Right ventricle myocardium inferior (tissue), 1 donor: ENCODE data around the gene ATP8A2. TPM values are rescaled to one million over a fixed set of nuclear protein-coding genes. Genes with fewer than 3 reads are reported as not detected.

ENCODE experiments used
- ATAC-seq: fragments of 200-7000 bp; cut with Tn5 transposase; one replicate; pipeline ENCODE4 v1.9.1; 2020; ENCODE audit warnings: mild to moderate bottlenecking, moderate library complexity
- DNase-seq: peaks from one replicate; pipeline ENCODE4 v3.0.0; 2021; ENCODE audit errors: missing footprints
- intact Hi-C: fragments of 100-400 bp; cut with DNase I; formaldehyde crosslinking; loops from one replicate; pipeline ENCODE4 v1.11.0; 2022
- total RNA-seq: library from RNA; stranded (reverse); fragmentation: NEBNext Ultra II Directional; extraction: Animal tissue kit (Norgen Biotek cat#: 25700); gene quantifications from one replicate; pipeline ENCODE4 v1.2.1, GENCODE V29; 2021
- donor health status: DM: no; HTN: yes; CAD: no; lungs with severe emphysema.

ATP8A2 gene
- total RNA-seq, 1 donor from 2014 or later, result 0.11 TPM

DNA sequence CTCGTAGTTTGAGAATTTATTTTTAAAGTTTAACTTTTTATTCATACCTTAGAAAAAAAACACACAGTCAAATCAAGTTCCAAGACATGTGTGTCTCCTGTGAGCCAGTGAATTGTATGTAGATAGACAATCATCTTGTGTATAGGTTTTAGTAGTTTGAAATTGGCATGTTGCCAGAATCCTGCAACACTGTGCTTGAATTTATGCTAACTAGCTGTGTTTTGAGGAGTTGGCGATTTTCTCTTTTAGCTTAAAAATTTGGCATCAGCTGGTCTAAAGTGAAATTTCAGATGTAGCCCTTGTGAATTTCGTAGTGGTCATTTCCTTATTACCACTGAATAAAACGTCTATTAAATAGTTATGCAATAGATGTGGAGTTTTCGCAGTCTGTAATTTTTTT lies 213.2 kb downstream of the ATP8A2 start:
- intact Hi-C loops, result no loop called here
- DNase-seq (no peak), ATAC-seq (no peak)

DNA sequence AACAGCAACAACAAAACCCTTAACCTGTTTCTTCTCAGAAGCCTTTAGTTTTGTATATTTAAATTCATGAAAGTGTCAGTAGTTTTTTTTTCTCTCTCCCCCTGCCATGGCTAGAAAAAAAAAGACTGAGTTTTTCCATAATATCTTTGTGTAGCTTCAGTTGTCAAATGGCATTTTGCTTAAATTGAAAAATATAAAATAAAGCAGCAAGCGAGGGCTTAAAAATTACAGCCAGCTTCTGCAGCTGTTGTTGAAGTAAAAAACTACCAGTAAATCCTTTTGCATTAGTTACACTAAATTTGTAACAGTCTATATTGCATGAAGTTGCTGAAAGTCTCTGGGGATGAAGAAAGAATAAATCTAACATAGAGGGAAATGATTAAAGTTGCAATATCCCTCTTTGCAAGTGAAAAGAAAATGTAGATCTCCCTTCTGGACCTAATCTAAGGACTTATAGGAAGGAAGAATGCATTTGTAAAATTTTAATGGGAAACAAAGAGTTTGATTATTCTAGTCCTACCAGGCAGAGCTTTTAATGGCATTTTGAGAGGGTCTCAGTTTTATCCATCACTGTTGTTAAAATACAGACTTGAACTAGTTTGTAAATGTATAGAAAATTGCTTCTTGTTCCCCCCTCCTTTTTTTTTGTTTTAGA lies 215.7 kb downstream of the ATP8A2 start:
- intact Hi-C loops, result no loop called here
- ATAC-seq (no peak), DNase-seq (no peak)

DNA sequence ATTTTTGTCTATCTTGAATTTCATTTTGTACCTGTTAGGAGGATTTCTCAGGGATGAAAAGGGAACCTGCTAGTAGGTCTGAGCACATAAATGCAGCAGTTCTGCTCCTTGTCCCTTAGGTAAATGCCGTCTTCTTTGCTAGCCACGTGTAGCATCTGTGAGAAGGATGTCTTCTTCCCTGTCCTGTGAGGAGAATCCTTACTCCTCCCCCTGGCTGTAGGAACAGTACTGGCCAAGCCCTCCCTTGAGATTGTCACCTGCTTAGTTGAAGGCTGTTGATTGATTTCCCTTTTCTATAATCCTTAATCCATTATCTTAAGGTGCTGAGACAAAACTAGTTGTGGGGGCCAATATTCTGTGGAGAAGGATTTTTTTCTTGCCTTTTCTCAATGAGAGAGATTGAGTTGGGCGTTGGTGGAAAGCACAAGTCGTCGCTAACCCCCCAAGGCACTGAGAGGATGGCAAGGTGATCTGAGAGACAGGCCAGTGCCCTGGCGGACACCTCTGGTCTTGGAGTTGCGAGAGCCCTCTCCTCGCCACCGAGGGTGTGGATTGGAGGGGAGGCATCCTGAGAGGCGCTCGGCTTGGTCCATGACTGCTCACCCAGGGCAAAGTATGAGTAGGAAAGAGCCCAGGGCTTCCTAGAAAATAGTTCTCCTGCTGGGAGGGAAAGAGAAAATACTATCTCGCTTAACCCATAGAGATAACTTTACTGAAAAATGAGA lies 216.7 kb downstream of the ATP8A2 start:
- ATAC-seq (no peak), DNase-seq (no peak)
- intact Hi-C loops, result no loop called here

DNA sequence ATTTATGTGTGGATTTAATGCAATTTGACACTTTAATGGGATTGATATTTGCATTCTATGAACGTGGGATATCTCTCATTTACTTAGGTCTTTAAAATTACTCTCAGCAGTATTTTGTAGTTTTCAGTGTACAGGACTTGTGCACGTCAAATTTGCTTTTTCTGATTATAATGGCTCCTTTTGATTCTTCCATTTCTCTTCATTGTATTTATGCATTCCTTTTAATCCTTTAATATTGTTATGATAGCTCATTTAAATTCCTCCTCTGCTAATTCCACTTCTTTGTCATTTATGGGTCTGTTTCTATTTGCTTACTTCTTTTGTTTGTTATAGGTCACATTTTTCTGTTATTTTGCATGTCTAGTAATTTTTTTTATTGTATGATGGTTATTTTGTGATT lies 226.6 kb downstream of the ATP8A2 start:
- no peak for ATAC-seq
- no peak for DNase-seq
- intact Hi-C loops, result no loop called here

DNA sequence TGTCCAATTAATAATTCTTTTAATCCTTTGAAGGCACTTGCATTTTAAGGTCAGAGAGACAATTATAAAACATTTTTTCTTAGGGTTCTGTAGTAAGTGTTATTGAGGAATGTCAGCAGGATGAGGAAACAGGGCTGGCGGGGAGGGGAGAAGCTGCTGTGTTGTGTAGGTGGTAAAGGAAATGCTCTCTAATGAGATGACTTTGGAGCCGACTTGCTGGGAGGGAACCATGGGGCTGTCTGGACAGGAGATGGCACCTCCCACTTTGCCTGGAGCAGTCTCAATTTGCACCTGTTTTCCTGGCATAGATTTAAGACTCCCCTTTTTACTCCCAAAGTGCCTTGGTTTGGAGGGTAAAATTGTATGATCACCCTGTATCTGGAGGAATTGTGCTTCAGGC lies 230.4 kb downstream of the ATP8A2 start:
- ATAC-seq (no peak), DNase-seq (no peak)
- intact Hi-C loops, result no loop called here

DNA sequence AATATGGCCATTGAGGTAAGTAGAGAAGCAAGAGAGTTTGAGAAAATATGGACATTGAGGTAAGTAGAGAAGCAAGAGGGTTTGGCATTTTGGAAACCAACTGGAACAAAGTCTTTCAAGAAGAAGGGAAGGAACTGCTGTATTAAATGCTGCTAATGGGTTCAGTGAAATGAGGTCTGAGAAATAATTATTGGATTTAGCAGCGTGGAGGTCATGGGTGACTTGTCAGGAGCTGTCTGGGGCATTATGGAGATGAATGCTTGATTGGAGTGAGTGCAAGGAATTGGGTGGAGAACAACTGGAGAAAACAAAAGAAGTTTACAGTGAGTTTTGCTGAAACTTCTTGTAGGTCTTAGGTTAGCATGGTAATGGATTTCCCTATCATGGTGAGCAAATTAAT lies 232.3 kb downstream of the ATP8A2 start:
- ATAC-seq, result no peak
- no peak for DNase-seq
- intact Hi-C loops, result no loop called here

DNA sequence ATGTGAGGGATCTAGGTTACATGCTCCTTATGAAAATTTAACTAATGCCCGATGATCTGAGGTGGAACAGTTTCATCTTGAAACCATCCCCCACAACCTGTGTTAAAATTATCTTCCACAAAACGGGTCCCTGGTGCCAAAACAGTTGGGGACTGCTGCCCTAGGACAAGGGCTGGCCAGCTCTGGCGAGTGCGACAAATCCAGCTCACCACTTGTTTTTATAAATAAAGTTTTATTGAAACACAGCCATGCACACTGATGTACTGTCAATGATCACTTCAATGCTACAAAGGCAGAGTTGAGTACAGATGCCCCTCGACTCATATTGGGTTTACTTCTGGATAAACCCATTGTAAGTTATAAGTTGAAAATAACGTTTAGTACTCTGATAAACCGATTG lies 235.3 kb downstream of the ATP8A2 start:
- DNase-seq (no peak), ATAC-seq (no peak)
- intact Hi-C loops, result no loop called here

DNA sequence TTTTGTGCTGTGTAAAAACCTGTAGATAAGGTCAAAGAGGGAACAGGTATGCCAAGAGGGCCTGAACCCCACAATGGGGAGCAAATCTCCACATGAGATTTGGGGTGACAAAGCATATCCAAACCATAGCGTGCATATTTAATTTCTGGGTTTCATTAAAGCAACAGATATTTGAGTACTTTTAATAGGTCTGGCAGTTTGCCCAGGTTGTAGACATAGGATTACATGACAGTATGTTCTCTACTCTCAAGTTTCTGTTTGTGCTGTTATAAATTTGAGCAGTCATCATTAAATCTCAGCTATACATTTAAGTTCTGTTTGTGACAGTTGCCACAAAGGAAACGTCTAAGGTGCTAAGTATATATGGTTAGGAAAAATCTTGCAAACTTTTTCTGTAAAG lies 236.4 kb downstream of the ATP8A2 start:
- ATAC-seq, result no peak
- intact Hi-C loops, result no loop called here
- no peak for DNase-seq

DNA sequence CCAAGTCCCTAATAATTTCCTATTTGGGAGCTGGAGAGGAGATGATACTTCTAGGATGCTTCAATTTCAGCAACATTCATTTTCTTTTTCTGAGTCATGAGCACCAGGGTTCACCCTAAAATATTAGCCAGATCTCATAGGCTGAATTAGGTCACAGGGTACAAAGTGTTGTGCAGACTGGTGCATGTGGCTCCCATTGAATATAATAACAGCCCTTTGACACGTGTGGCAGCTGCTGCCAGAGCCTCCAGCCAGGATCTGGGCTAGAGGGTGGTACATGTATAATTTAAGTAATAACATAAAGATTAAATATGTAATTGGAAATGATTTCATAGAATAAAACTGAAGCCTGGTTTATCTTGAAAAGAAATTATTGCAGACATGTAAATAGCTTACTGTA lies 244.9 kb downstream of the ATP8A2 start:
- no peak for ATAC-seq

DNA sequence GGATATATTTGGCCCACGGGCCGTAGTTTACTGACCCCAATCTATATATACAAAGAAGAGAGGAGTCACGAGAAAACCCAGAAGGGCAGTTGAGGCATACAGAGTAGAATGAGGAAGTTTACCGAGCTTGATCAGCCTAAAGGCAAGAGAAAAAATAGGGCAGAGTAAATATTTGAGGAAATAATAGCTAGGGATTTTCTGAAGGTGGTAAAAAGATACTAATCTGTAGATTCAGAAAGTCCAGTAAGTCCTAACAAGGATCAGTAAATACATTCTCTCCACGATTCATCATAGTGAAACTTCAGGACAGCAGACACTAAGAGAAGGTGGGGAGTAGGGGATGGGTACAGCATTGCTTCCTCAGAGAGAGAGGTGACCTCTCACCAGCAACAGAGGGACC lies 248.1 kb downstream of the ATP8A2 start:
- intact Hi-C loops, result no loop called here
- ATAC-seq, result no peak
- DNase-seq, result no peak

More for the DNA sequence above, 244.9 kb downstream of the ATP8A2 start:
- DNase-seq, result no peak
- intact Hi-C loops, result no loop called here

DNA sequence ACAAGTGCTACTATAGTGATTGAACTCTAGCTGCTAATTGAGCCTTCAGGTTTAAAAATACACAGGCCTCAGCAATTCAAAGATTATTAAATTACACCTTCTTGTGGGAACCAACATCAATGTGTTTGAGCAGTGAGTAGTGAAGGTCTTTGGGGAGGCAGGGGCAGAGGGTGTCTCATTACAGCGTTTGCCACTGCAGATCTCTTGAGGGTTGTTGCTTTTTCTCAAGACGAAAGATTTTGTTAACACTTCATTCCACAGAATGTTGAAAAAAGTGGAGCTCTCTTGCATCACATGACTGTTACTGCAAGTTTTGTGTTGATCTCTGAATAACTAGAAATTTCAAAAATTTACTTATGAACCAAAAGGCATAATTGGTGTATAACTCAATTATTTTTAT lies 253.6 kb downstream of the ATP8A2 start:
- ATAC-seq (no peak), DNase-seq (no peak)
- intact Hi-C loops, result no loop called here

DNA sequence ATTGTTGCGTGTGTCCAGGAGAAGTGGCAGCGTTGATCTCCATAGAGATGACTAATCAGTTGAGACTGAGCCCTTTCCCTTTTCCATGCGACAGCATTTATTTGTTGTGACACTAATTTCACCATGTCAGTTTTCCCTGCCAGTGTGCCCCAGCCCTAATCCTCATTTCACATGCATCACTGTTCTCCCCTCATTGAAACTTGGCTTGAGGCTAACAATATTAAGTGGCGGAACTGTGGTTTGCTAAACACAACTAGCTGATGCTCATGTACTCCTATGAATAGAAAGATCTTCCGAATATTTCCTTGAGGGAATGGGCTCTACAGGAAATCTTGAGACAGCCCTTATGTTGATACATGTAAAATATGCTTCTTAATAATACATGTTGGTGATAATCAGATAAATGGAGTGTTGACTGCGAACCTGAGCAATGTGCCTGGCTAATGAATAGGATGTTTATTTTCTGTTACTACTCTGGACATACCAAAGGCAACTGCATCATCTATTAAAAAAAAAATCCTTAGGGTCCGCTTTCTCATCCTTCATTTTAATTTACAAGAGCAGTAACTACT lies 258.6 kb downstream of the ATP8A2 start:
- ATAC-seq (no peak), DNase-seq (no peak)
- intact Hi-C loops, result no loop called here

DNA sequence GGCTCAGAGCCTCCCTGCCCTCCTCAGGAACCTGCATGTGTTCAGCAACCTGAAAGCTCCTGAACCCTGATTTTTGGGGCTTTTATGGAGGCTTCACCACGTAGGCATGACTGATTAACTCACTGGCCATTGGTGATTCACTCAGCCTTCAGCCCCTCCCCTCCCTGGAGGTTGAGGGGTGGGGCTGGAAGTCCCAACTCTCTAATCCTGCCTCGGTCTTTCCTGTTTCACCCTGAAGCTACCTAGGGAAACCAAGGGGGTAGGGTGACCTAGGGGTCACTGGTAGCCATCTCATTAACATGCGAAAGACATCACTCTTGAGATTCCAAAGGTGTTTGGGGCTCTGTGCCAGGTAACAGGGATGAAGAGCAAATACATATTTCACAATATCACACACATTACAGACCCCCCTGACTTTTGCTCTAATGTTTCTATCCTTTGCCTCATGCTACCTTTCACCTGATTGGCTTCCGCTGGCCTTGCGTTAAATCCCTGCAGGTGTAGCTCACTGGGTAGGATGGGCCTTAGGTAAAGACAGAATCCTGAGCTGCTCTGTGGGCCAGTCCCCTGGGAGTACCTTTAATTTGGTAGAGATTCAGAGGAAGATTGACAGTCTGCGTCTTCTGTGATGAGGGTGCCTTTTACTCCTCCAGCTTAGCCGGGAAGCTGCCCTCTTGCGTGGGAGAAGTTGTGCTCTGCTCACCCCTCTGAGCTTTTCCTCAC lies 260.6 kb downstream of the ATP8A2 start:
- intact Hi-C loops, result no loop called here
- no peak for ATAC-seq
- no peak for DNase-seq

DNA sequence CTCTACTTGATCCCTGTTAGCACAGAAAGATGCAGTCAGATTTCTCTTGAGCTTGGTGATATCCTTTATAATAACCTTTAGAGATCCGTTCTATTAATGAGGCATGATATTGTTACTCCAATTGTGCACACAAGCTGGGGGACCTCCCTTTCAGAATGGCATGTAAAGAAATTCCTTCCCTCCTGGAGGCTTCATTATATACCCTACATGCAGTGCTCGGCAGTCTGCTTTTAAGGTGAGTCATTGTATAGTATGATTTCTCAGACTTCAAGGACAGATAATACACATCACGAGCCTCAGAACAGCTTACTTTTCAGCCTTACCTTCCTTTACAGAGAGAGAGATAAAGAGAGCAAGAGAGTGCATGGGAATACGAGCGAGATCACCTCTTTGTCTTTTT lies 261.3 kb downstream of the ATP8A2 start:
- DNase-seq, result no peak
- ATAC-seq, result no peak
- intact Hi-C loops, result no loop called here

DNA sequence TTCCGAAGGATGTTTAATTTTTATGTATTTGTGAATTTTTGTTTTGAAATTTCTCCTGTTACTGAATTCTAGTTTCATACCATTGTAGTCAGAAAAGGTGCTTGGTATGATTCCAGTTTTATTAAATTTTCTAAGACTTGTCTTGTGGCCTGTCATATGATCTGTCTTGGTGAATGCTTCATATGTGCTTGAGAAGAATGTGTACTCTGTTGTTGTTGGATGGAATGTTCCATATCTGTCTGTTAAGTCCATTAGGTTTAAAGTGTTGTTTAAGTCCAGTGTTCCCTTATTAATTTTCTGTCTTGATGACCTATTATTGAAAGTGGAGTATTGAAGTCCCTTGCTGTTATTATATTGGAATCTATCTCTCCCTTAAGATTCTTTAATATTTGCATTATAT lies 273.9 kb downstream of the ATP8A2 start:
- DNase-seq, result no peak
- intact Hi-C loops, result no loop called here
- no peak for ATAC-seq

DNA sequence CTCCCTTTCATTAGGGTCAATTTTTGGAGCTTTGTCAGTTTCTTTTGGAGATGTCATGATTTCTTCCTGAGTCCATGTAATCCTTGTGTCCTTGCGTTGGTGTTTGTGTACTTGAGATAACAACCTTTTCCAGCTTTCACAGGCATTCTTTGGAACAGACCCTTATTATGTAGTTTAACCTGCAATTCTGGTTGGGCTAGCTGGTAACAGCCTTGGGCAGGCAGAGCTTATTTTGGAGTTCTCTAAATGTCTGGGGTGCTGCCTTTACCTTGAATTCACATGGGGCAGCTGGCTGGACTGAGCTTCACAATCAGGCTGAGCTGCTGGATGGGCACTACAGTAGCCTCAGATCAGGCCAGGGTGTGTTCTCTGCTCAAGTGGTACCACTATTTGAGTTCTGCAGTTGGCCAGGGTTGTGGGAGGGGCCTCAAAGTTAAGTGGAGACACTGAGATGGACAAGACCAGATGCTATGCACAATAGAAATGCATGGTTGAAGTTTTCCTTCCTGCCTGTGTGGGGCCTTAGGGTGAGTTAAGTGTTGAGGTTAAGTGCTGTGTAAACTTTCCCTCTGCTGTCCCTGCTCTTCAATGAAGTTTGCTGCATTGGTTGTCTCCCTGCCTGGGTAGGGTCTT lies 277.3 kb downstream of the ATP8A2 start:
- DNase-seq (no peak), ATAC-seq (no peak)
- intact Hi-C loops, result no loop called here

DNA sequence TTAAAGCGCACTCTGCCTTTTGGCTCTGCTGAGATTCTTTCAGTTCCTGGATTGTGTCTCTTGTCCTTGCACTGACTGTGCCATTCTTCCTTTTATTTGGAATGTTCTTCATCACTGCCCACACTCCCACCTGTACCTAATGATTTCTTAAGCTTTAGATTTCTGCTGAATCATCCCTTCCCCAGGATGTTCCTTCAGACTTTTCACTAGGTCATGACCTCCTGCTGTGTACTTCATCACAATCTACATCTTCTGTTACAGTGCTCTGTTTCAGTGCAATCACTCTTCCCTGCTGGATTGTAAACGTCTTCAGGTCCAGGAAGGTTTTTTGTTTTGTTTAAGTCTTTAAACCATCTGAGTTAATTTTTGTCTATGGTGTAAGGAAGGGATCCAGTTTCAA lies 281.0 kb downstream of the ATP8A2 start:
- DNase-seq (no peak), ATAC-seq (no peak)
- intact Hi-C loops, result no loop called here

DNA sequence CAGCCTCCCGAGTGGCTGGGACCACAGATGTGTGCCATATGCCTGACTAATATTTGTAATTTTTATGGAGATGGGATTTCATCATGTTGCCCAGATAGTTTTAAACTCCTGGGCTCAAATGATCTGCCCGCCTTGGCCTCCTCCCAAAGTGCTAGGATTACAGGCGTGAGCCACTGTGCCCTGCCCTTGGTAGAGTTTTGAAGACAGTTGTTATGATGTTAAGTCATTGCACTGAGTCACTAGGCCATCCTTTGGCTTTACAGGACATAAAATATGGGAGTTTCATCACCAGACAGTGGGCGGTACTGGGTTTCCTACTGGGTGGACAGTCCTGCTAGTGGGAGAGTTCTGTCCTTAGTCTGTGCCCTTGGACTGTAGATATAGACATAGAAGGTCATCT lies 282.5 kb downstream of the ATP8A2 start:
- ATAC-seq (no peak), DNase-seq (no peak)
- intact Hi-C loops, result no loop called here

DNA sequence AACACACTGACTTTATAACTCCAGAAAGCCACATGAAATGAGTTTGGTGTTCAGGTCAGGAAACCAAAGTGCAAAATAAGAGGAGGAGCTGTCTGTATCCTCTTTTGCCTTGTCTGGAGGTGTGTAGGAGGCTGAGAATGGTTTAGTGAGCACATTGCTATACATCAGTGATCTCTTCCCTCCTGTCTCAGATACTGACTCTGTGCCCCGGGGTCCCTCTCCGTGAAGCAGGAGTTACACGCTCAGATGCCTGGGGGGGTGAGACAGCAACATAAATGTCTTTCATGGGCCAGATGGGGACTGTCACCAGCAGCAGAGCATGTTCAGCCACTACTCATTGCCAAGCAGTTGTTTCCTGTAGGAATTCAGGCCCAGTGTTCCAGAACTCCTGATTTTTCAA lies 285.4 kb downstream of the ATP8A2 start:
- ATAC-seq (no peak), DNase-seq (no peak)
- intact Hi-C loops, result no loop called here
